Measurements from ENCODE around the gene ZC3H7A. TPM values are rescaled to one million over a fixed set of nuclear protein-coding genes. Genes with fewer than 3 reads are reported as not detected.
A peak's percentile ranks its signal among the peaks of the same experiment; 100 is the strongest.

ZC3H7A gene
- total and polyA plus RNA-seq, 2 of the 13 experiments (the other 11 are each of a cell fraction or from before 2014, with no cell fraction given): 29.2 to 36.8 TPM

DNA sequence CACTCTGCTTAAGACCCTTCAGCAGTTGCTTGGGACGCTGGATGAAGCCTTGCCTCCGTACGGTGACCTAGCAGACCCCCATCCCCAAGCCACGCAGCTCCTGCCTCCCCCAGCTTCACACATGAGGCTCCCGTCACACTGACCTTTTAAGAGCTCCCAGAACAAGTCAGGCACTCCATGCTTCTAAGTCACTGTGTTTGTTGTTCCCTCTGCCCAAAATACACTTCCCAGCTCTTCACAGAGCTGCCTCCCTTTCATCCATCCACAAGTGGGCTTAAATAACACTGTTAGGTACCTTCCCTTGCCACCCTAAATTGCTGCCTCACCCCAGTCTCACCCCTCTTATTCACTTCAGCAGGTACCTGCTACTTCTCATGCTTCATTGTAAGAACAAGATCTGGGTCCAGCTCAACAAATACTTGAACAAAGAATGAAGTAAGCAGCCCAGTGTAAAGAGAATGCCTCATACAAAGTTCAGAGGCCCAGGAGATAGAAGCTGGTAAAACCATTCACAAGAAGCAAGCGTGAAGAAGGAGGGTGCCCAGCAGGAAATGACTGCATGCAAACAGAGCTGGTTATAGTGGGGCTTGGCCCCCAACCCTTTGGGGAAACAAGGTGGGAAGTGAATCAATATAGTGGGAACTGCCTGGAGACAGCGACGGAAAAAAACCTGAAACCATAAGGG lies 5.8 kb downstream of the ZC3H7A start:
- peaks cover 98% of the 10 kb centered on the region for H3K4me1 ChIP-seq (ENCODE audit: insufficient read depth, low read length)
- TF ChIP-seq ZNF253 (CRISPR knock-in tag; IDR thresholded peaks at IDR 0.05; ENCODE audit: borderline replicate concordance) (no peak), ZSCAN31 (CRISPR knock-in tag; IDR thresholded peaks at IDR 0.05; ENCODE audit: low read depth) (0 out of 2 replicates have a peak, but pooled peaks have one; percentile 34), TMF1 (CRISPR knock-in tag; IDR thresholded peaks at IDR 0.05; ENCODE audit: low read depth) (no peak), BHLHE40 (IDR thresholded peaks at IDR 0.05; ENCODE audit: low read length) (no peak), POLR2AphosphoS2 (IDR thresholded peaks at IDR 0.05; ENCODE audit: low read depth, low read length) (peak; percentile 58; the same call in 1 of the 2 replicates), HNF4A (CRISPR knock-in tag; IDR thresholded peaks at IDR 0.05) (0 out of 2 replicates have a peak, but pooled peaks have one; percentile 20), U2AF1 (optimal IDR thresholded peaks at IDR 0.05; ENCODE audit: low read depth, low read length) (no peak), ETV6 (CRISPR knock-in tag; conservative IDR thresholded peaks at IDR 0.05) (no peak), ZNF788 (CRISPR knock-in tag; IDR thresholded peaks at IDR 0.05; ENCODE audit: borderline replicate concordance) (0 out of 2 replicates have a peak, but pooled peaks have one; percentile 26), ZFP36 (IDR thresholded peaks at IDR 0.05; ENCODE audit: borderline replicate concordance, low read depth, low read length, partially characterized antibody) (no peak), MZF1 (CRISPR knock-in tag; IDR thresholded peaks at IDR 0.05; ENCODE audit: borderline replicate concordance) (no peak), ATF1 (CRISPR knock-in tag; IDR thresholded peaks at IDR 0.05) (no peak), ZNF121 (CRISPR knock-in tag; IDR thresholded peaks at IDR 0.05) (no peak), GTF3A (CRISPR knock-in tag; conservative IDR thresholded peaks at IDR 0.05) (0 out of 2 replicates have a peak, but pooled peaks have one; percentile 29), ZNF562 (CRISPR knock-in tag; IDR thresholded peaks at IDR 0.05; ENCODE audit: borderline replicate concordance) (no peak)
- TF ChIP-seq, protein P1, sequence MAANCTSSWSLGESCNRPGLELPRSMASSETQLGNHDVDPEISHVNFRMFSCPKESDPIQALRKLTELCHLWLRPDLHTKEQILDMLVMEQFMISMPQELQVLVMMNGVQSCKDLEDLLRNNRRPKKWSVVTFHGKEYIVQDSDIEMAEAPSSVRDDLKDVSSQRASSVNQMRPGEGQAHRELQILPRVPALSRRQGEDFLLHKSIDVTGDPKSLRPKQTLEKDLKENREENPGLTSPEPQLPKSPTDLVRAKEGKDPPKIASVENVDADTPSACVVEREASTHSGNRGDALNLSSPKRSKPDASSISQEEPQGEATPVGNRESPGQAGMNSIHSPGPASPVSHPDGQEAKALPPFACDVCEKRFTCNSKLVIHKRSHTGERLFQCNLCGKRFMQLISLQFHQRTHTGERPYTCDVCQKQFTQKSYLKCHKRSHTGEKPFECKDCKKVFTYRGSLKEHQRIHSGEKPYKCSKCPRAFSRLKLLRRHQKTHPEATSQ (CRISPR knock-in tag; IDR thresholded peaks at IDR 0.05; ENCODE audit: borderline replicate concordance): no peak
- TF ChIP-seq, protein P2, sequence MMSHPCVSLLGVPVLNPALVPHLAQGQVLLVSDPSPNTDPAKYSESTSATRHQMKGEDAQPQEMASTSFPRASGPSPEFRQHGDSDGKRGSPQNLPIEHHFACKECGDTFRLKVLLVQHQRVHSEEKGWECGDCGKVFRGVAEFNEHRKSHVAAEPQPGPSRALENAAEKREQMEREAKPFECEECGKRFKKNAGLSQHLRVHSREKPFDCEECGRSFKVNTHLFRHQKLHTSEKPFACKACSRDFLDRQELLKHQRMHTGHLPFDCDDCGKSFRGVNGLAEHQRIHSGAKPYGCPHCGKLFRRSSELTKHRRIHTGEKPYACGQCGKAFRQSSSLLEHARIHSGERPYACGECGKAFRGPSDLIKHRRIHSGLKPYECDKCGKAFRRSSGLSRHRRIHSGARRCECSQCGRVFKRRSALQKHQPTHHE (CRISPR knock-in tag; IDR thresholded peaks at IDR 0.05; ENCODE audit: borderline replicate concordance): no peak
- TF ChIP-seq, protein P3, sequence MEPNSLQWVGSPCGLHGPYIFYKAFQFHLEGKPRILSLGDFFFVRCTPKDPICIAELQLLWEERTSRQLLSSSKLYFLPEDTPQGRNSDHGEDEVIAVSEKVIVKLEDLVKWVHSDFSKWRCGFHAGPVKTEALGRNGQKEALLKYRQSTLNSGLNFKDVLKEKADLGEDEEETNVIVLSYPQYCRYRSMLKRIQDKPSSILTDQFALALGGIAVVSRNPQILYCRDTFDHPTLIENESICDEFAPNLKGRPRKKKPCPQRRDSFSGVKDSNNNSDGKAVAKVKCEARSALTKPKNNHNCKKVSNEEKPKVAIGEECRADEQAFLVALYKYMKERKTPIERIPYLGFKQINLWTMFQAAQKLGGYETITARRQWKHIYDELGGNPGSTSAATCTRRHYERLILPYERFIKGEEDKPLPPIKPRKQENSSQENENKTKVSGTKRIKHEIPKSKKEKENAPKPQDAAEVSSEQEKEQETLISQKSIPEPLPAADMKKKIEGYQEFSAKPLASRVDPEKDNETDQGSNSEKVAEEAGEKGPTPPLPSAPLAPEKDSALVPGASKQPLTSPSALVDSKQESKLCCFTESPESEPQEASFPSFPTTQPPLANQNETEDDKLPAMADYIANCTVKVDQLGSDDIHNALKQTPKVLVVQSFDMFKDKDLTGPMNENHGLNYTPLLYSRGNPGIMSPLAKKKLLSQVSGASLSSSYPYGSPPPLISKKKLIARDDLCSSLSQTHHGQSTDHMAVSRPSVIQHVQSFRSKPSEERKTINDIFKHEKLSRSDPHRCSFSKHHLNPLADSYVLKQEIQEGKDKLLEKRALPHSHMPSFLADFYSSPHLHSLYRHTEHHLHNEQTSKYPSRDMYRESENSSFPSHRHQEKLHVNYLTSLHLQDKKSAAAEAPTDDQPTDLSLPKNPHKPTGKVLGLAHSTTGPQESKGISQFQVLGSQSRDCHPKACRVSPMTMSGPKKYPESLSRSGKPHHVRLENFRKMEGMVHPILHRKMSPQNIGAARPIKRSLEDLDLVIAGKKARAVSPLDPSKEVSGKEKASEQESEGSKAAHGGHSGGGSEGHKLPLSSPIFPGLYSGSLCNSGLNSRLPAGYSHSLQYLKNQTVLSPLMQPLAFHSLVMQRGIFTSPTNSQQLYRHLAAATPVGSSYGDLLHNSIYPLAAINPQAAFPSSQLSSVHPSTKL (CRISPR knock-in tag; IDR thresholded peaks at IDR 0.05): peak; percentile 43

More for the DNA sequence above, 5.8 kb downstream of the ZC3H7A start:
- Histone ChIP-seq H3K79me2 (ENCODE audit: insufficient read depth, low read length) (peaks cover 97% of the 10 kb centered on the region), H2AFZ (ENCODE audit: low read length) (no peak overlapping the region), H3K36me3 (replicated peaks in 1 of 2; ENCODE audit: control insufficient read depth in 1 of 2, insufficient read depth in 2 of 2, low read length in 2 of 2) (peaks cover 0 to 8% of the 10 kb centered on the region in 2 experiments; a peak in 3 of 5 replicates), H3K27ac (ENCODE audit: extremely low read length, insufficient read depth, low read length) (peak overlapping the region; percentile 52), H3K27me3 (ENCODE audit: control insufficient read depth in 1 of 2, insufficient read depth in 2 of 2, low read length in 2 of 2) (no peaks in the 10 kb centered on the region), H3K4me3 (replicated peaks in 1 of 3; ENCODE audit: insufficient read depth in 1 of 3, low read depth in 2 of 3, low read length in 3 of 3) (peak overlapping the region in 1 of 3 experiments; percentile 28; a peak in 3 of 6 replicates), H3K4me2 (ENCODE audit: low read depth, low read length) (peak overlapping the region; percentile 56), H3K9ac (ENCODE audit: insufficient read depth, low read depth, low read length) (no peak overlapping the region), H4K20me1 (ENCODE audit: insufficient read depth, low read length) (peaks cover 56% of the 10 kb centered on the region), H3K9me3 (ENCODE audit: low read length) (no peaks in the 10 kb centered on the region)
- DNase-seq (ENCODE audit: low spot score) (peak; percentile 45), ATAC-seq (peak; percentile 42), FAIRE-seq (no peak)
- in situ Hi-C loops (cut with HindIII; ENCODE audit: extremely low pct_ligation_motif_present, low pct_unique_long_range_greater_than_20kb) (no loop called here), intact Hi-C loops (cut with micrococcal nuclease; ENCODE audit: unreplicated experiment) (loop anchor here (1.0 to 10.0 kb wide), 2 partner anchors 37 to 206 kb away; partner anchors contain the start of gene LITAF)
- no TSS peak for BruUV-seq (replicated peaks)
- ChIA-PET CTCF (ENCODE audit: low intra/inter-chr PET ratio, low total read pairs) (no interaction called here), POLR2A (interaction anchor here (0.9 to 5.5 kb wide), 10 partner anchors 9 to 76 kb away, joined by 3 to 85 read pairs (median 5); partner anchors contain the start of gene TXNDC11)
- 62% methylated on average over 8 of the region's 8 CpGs for WGBS (ENCODE audit: low lambda C conversion rate)

All from HepG2 (cell line).